K562 (cell line): ENCODE results near the gene PRDM1. TPM values are rescaled to one million over a fixed set of nuclear protein-coding genes. Genes with fewer than 3 reads are reported as not detected.

Source experiments
- BMI1 ChIP-seq: fragments of 150-350 bp; IDR thresholded peaks from 2 replicates; pipeline ENCODE4 v1.6.1; 2014; ENCODE audit warnings: low read length
- CBX2 ChIP-seq: fragments of 200-600 bp; sonication (generic); IDR thresholded peaks from one replicate; pipeline ENCODE4 v1.6.1; 2012; ENCODE audit warnings: mild to moderate bottlenecking, low read length, inconsistent platforms; ENCODE audit not compliant: insufficient read depth, poor library complexity, severe bottlenecking
- CEBPG ChIP-seq, 3 experiments: fragments of 200-800 bp in 1 of 3; sonication (Bioruptor generic) in 1 of 3; sonication (generic) in 1 of 3; formaldehyde crosslinking in 1 of 3; IDR thresholded peaks in 2 of 3; conservative IDR thresholded peaks in 1 of 3; 2 replicates each; pipeline versions ENCODE4 v1.6.1 to v1.8.0; 2016 to 2022; ENCODE audit warnings: missing compliant biosample characterization in 2 of 3, missing genetic modification characterization in 2 of 3, mild to moderate bottlenecking in 1 of 3, missing genetic modification reagents in 1 of 3
- EHMT2 ChIP-seq: fragments of 450-650 bp; IDR thresholded peaks from 2 replicates; pipeline ENCODE4 v1.6.1; 2018; ENCODE audit warnings: antibody characterized with exemption
- ELF4 ChIP-seq: fragments of 450-650 bp; formaldehyde crosslinking; IDR thresholded peaks from 2 replicates; pipeline ENCODE4 v1.4.0; 2022; ENCODE audit warnings: missing genetic modification characterization
- FOXO4 ChIP-seq: fragments of 450-650 bp; formaldehyde crosslinking; IDR thresholded peaks from 2 replicates; pipeline ENCODE4 v1.4.0; 2020; ENCODE audit warnings: mild to moderate bottlenecking, moderate library complexity
- FUS ChIP-seq: fragments of 200-400 bp; formaldehyde crosslinking; optimal IDR thresholded peaks from 2 replicates; pipeline ENCODE3; 2017; ENCODE audit warnings: low read depth, low read length
- GATAD2A ChIP-seq: fragments of 450-650 bp; IDR thresholded peaks from 2 replicates; pipeline ENCODE4 v1.6.1; 2017
- GTF3C2 ChIP-seq: IDR thresholded peaks from 3 replicates; pipeline ENCODE4 v1.6.1; 2011; ENCODE audit warnings: borderline replicate concordance, mild to moderate bottlenecking, moderate library complexity; ENCODE audit not compliant: insufficient read length; ENCODE audit errors: extremely low read depth
- HDAC8 ChIP-seq: fragments of 450-650 bp; IDR thresholded peaks from 2 replicates; pipeline ENCODE4 v1.6.1; 2016; ENCODE audit warnings: mild to moderate bottlenecking, missing genetic modification characterization, moderate library complexity, missing compliant biosample characterization
- MCM3 ChIP-seq: fragments of 450-650 bp; IDR thresholded peaks from 2 replicates; pipeline ENCODE4 v1.6.1; 2016
- MECOM ChIP-seq: fragments of 250-450 bp; sonication (Bioruptor Pico); IDR thresholded peaks from 2 replicates; pipeline ENCODE4 v1.8.0; 2022; ENCODE audit warnings: inconsistent platforms
- NBN ChIP-seq: fragments of 450-650 bp; IDR thresholded peaks from 2 replicates; pipeline ENCODE4 v1.6.1; 2016; ENCODE audit warnings: low read depth, mild to moderate bottlenecking
- NONO ChIP-seq, 2 experiments: fragments of 200-400 bp in 1 of 2; fragments of 450-650 bp in 1 of 2; formaldehyde crosslinking in 1 of 2; IDR thresholded peaks; 2 replicates each; pipeline ENCODE4 v1.6.1; 2017; ENCODE audit warnings: low read depth in 2 of 2, mild to moderate bottlenecking in 2 of 2, moderate library complexity in 2 of 2, low read length in 1 of 2
- PURB ChIP-seq: sonication (generic); formaldehyde crosslinking; IDR thresholded peaks from 2 replicates; pipeline ENCODE4 v1.9.0; 2021; ENCODE audit warnings: low read depth, mild to moderate bottlenecking, missing genetic modification reagents
- RHOXF2B ChIP-seq: fragments of 250-450 bp; sonication (Bioruptor Pico); conservative IDR thresholded peaks from 2 replicates; pipeline ENCODE4 v1.5.1; 2021
- TEAD2 ChIP-seq: fragments of 450-650 bp; IDR thresholded peaks from 2 replicates; pipeline ENCODE4 v1.6.1; 2016; ENCODE audit warnings: missing genetic modification characterization, control low read depth, missing compliant biosample characterization
- YY1 ChIP-seq, 3 experiments: IDR thresholded peaks; 2 replicates each; pipeline ENCODE4 v1.6.1; 2011; ENCODE audit warnings: low read length in 2 of 3, mild to moderate bottlenecking in 2 of 3, moderate library complexity in 2 of 3, borderline replicate concordance in 1 of 3, control low read depth in 1 of 3, low read depth in 1 of 3; ENCODE audit not compliant: insufficient read depth in 3 of 3, insufficient replicate concordance in 2 of 3, control insufficient read depth in 1 of 3, insufficient read length in 1 of 3; ENCODE audit errors: extremely low read depth in 1 of 3
- ZC3H11A ChIP-seq: IDR thresholded peaks from 2 replicates; pipeline ENCODE4 v1.6.1; 2012; ENCODE audit warnings: low read depth, low read length, improper control_type of control experiment
- ZNF175 ChIP-seq: fragments of 200-800 bp; sonication (Bioruptor generic); IDR thresholded peaks from 2 replicates; pipeline ENCODE4 v1.6.1; 2016; ENCODE audit warnings: low read depth, mild to moderate bottlenecking, missing genetic modification characterization, missing compliant biosample characterization
- ZNF197 ChIP-seq: fragments of 200-800 bp; sonication (Bioruptor generic); IDR thresholded peaks from 2 replicates; pipeline ENCODE4 v1.6.1; 2016; ENCODE audit warnings: low read depth, missing genetic modification characterization, missing compliant biosample characterization
- ZNF217 ChIP-seq: sonication (generic); formaldehyde crosslinking; IDR thresholded peaks from 2 replicates; pipeline ENCODE4 v1.8.0; 2022; ENCODE audit warnings: mild to moderate bottlenecking, missing genetic modification reagents
- ZNF263 ChIP-seq: sonication (generic); formaldehyde crosslinking; IDR thresholded peaks from 2 replicates; pipeline ENCODE4 v1.8.0; 2022; ENCODE audit warnings: mild to moderate bottlenecking, missing genetic modification reagents, borderline replicate concordance
- ZNF586 ChIP-seq: fragments of 450-650 bp; formaldehyde crosslinking; conservative IDR thresholded peaks from 2 replicates; pipeline ENCODE4 v1.4.0; 2020; ENCODE audit warnings: mild to moderate bottlenecking, moderate library complexity
- ZSCAN29 ChIP-seq: fragments of 450-650 bp; IDR thresholded peaks from 2 replicates; pipeline ENCODE4 v1.6.1; 2017
- polyA plus RNA-seq, 8 experiments: library from polyadenylated mRNA; depleted of rRNA in 4 of 8; stranded (reverse) in 5 of 8; unstranded in 3 of 8; fragments of >200 nt; fragmentation: Nextera tagmentation in 2 of 8; fragmentation: Illumina TruSeq in 1 of 8; extraction: Ambion mirVana in 2 of 8; extraction: Trizol in 1 of 8; gene quantifications; 2 replicates each; pipeline versions ENCODE4 v1.2.1 to v1.2.3, GENCODE V29; 2011 to 2014; ENCODE audit warnings: inconsistent platforms in 1 of 8, missing spikeins in 1 of 8
- total RNA-seq, 7 experiments: library from RNA; depleted of rRNA in 6 of 7; stranded (reverse); fragments of >200 nt in 6 of 7; fragmentation: Illumina TruSeq in 2 of 7; extraction: Trizol in 2 of 7; gene quantifications; 2 replicates each; pipeline versions ENCODE4 v1.2.1 to v1.2.3, GENCODE V29; 2011 to 2021; ENCODE audit warnings: low replicate concordance in 1 of 7

The PRDM1 gene
- total and polyA plus RNA-seq, 9 of the 15 experiments (the other 6 are each of a cell fraction or from before 2014, with no cell fraction given), result 0.09 to 0.89 (median 0.27) TPM

GRCh38 chr6:106155219-106155830, 69.2 kb downstream of the PRDM1 start (continued):
- TF ChIP-seq NONO (IDR thresholded peaks at IDR 0.05; ENCODE audit: low read depth in 2 of 2, low read length in 1 of 2) (no peak), NBN (0 out of 2 replicates have a peak, but pooled peaks have one; percentile 40), ZNF197 (CRISPR knock-in tag) (no peak), YY1 (IDR thresholded peaks at IDR 0.05; ENCODE audit: borderline replicate concordance in 1 of 3, control insufficient read depth in 1 of 3, extremely low read depth in 1 of 3, insufficient read depth in 3 of 3, insufficient read length in 1 of 3, insufficient replicate concordance in 2 of 3, low read depth in 1 of 3, low read length in 2 of 3) (no peak), TEAD2 (tag) (no peak), EHMT2 (no peak), MCM3 (no peak), ZSCAN29 (no peak), PURB (CRISPR knock-in tag) (no peak), MECOM (CRISPR knock-in tag) (peak; percentile 55; the same call in 1 of the 2 replicates), ZNF175 (CRISPR knock-in tag) (no peak), RHOXF2B (CRISPR knock-in tag) (no peak), ELF4 (CRISPR knock-in tag) (no peak), ZNF217 (CRISPR knock-in tag) (no peak), ZNF263 (CRISPR knock-in tag) (no peak), CEBPG (CRISPR knock-in tag; IDR thresholded peaks at IDR 0.05) (0 out of 2 replicates have a peak, but pooled peaks have one; percentile 17), CEBPG (tag; conservative IDR thresholded peaks at IDR 0.05 in 1 of 2, IDR thresholded peaks at IDR 0.05 in 1 of 2) (no peak), GATAD2A (no peak), FUS (no peak), CBX2 (no peak), BMI1 (no peak), HDAC8 (no peak), ZC3H11A (no peak), FOXO4 (CRISPR knock-in tag) (no peak), GTF3C2 (no peak), ZNF586 (no peak)
